Subcutaneous adipose tissue (tissue), 4 donors: Measurements from ENCODE around the gene CD1C. TPM values are rescaled to one million over a fixed set of nuclear protein-coding genes. Genes with fewer than 3 reads are reported as not detected.

Experiments
- CTCF ChIP-seq: fragments of 450-650 bp; IDR thresholded peaks from one replicate; pipeline ENCODE4 v1.5.1; 2016; ENCODE audit warnings: low read depth, mild to moderate bottlenecking, control low read depth, antibody characterized with exemption, moderate library complexity
- total RNA-seq, 4 donors: library from RNA; depleted of rRNA; stranded (reverse); fragments of >200 nt; gene quantifications; one replicate each; pipeline ENCODE4 v1.1.0, GENCODE V29; 2016

The CD1C gene
- total RNA-seq, 4 donors from 2014 or later = 0.49 to 7.6 (median 0.66) TPM; not detected in 1

- TF ChIP-seq CTCF = no peak
These were observed 31.8 kb upstream of the CD1C start for GRCh38 chr1:158257888-158258287.

GRCh38 chr1:158259117-158259516, 30.6 kb upstream of the CD1C start:
- no peak for TF ChIP-seq CTCF

GRCh38 chr1:158272681-158273080, 17.0 kb upstream of the CD1C start:
- no peak for TF ChIP-seq CTCF

GRCh38 chr1:158274797-158275196, 14.9 kb upstream of the CD1C start:
- no peak for TF ChIP-seq CTCF

GRCh38 chr1:158283965-158284364, 5.8 kb upstream of the CD1C start:
- TF ChIP-seq CTCF = no peak

- TF ChIP-seq CTCF = no peak
These were observed 3.9 kb upstream of the CD1C start for GRCh38 chr1:158285756-158286241.

GRCh38 chr1:158286487-158286886, 3.2 kb upstream of the CD1C start:
- no peak for TF ChIP-seq CTCF
